ENCODE data around the gene ZG16B.
A peak's percentile ranks its signal among the peaks of the same experiment; 100 is the strongest.

ZG16B gene

GRCh38 chr16:2867661-2867986 is 37.5 kb downstream of the ZG16B start:
- no peak for DNase-seq (ENCODE audit: low read depth)
- peak overlapping the region; percentile 60 for H3K4me3 ChIP-seq (ENCODE audit: low read depth, low read length)
- TF ChIP-seq POLR2A (IDR thresholded peaks at IDR 0.05; ENCODE audit: extremely low read depth, insufficient read length): no peak
- no peak for TF ChIP-seq CTCF (IDR thresholded peaks at IDR 0.05; ENCODE audit: low read depth, low read length)

GRCh38 chr16:2867987-2868789 is 38.1 kb downstream of the ZG16B start:
- TF ChIP-seq MYC (IDR thresholded peaks at IDR 0.05; ENCODE audit: low read depth, low read length) (peak; percentile 28; the same call in 1 of the 2 replicates), CTCF (IDR thresholded peaks at IDR 0.05; ENCODE audit: low read depth, low read length) (peak; percentile 75), POLR2A (IDR thresholded peaks at IDR 0.05; ENCODE audit: extremely low read depth, insufficient read length) (peak; percentile 63), MAX (IDR thresholded peaks at IDR 0.05; ENCODE audit: low read depth, low read length) (peak; percentile 28; the same call in 1 of the 2 replicates)
- peak overlapping the region; percentile 60 for H3K4me3 ChIP-seq (ENCODE audit: low read depth, low read length)
- peak; percentile 95 for DNase-seq (ENCODE audit: low read depth)

DNA sequence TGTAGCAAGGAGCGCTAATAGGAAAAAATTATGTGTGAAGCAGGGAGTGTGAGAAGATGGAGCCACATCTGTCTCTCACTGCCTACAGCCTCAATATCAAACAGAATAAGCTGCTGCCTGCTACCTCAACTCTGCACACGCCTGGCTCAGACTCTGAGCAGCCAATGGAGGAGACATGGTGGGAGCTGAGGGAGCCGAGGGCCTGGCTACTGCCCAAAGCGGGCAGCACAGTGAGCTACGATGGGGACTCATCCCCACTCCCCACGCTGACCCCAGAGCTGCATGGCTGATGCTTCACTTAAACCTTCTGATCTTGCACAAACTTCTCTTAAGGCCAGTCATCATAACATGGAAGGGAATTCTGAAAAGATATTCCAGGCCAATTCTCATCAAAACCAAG is 41.8 kb downstream of the ZG16B start:
- no peak for DNase-seq (ENCODE audit: low read depth)
- no peak for TF ChIP-seq POLR2A (IDR thresholded peaks at IDR 0.05; ENCODE audit: extremely low read depth, insufficient read length)
- no peak for TF ChIP-seq CTCF (IDR thresholded peaks at IDR 0.05; ENCODE audit: low read depth, low read length)
- no peak for TF ChIP-seq MYC (IDR thresholded peaks at IDR 0.05; ENCODE audit: low read depth, low read length)
- TF ChIP-seq MAX (IDR thresholded peaks at IDR 0.05; ENCODE audit: low read depth, low read length): no peak
- no peak overlapping the region for H3K4me3 ChIP-seq (ENCODE audit: low read depth, low read length)

- TF ChIP-seq MAX (IDR thresholded peaks at IDR 0.05; ENCODE audit: low read depth, low read length) (no peak), POLR2A (IDR thresholded peaks at IDR 0.05; ENCODE audit: extremely low read depth, insufficient read length) (no peak), CTCF (IDR thresholded peaks at IDR 0.05; ENCODE audit: low read depth, low read length) (no peak), MYC (IDR thresholded peaks at IDR 0.05; ENCODE audit: low read depth, low read length) (no peak)
- H3K4me3 ChIP-seq (ENCODE audit: low read depth, low read length): no peak overlapping the region
- no peak for DNase-seq (ENCODE audit: low read depth)
These were observed 44.2 kb downstream of the ZG16B start for GRCh38 chr16:2874032-2874911.

GRCh38 chr16:2874912-2875362 is 44.8 kb downstream of the ZG16B start:
- DNase-seq (ENCODE audit: low read depth): peak; percentile 81
- TF ChIP-seq CTCF (IDR thresholded peaks at IDR 0.05; ENCODE audit: low read depth, low read length) (peak; percentile 79), MAX (IDR thresholded peaks at IDR 0.05; ENCODE audit: low read depth, low read length) (no peak)
- H3K4me3 ChIP-seq (ENCODE audit: low read depth, low read length): no peak overlapping the region
